Activated naive CD8-positive, alpha-beta T cell treated with anti-CD3 and anti-CD28 coated beads for 36 hours (primary cell): ENCODE data around the gene CD55. TPM values are rescaled to one million over a fixed set of nuclear protein-coding genes. Genes with fewer than 3 reads are reported as not detected.
A peak's percentile ranks its signal among the peaks of the same experiment; 100 is the strongest.

Source experiments
- DNase-seq: peaks from one replicate; pipeline ENCODE4 v3.0.0; 2021
- H3K27ac Mint-ChIP-seq: one replicate; pipeline ENCODE4 v1.8.0; 2022; ENCODE audit warnings: mild to moderate bottlenecking, moderate library complexity, mixed read lengths
- H3K27me3 Mint-ChIP-seq: one replicate; pipeline ENCODE4 v1.8.0; 2022; ENCODE audit warnings: mild to moderate bottlenecking, mixed read lengths
- H3K36me3 Mint-ChIP-seq: one replicate; pipeline ENCODE4 v1.8.0; 2021; ENCODE audit warnings: mild to moderate bottlenecking, mixed read lengths
- H3K4me1 Mint-ChIP-seq: one replicate; pipeline ENCODE4 v1.8.0; 2021; ENCODE audit warnings: mixed read lengths
- H3K4me3 Mint-ChIP-seq: one replicate; pipeline ENCODE4 v1.8.0; 2022; ENCODE audit warnings: mild to moderate bottlenecking, moderate library complexity, mixed read lengths
- H3K9me3 Mint-ChIP-seq: one replicate; pipeline ENCODE4 v1.8.0; 2022; ENCODE audit warnings: mixed read lengths
- total RNA-seq, 2 experiments: library from RNA; stranded (reverse); gene quantifications; one replicate each; pipeline ENCODE4 v1.2.3, GENCODE V29; 2021

CD55 gene
- total RNA-seq, 2 experiments from 2014 or later, result 84.0 to 84.1 TPM

GRCh38 chr1:207352554-207352953 lies 31.1 kb downstream of the CD55 start:
- H3K4me1 Mint-ChIP-seq, result peaks cover 73% of the 10 kb centered on the region
- H3K36me3 Mint-ChIP-seq, result peaks cover 76% of the 10 kb centered on the region
- no peaks in the 10 kb centered on the region for H3K27me3 Mint-ChIP-seq
- H3K9me3 Mint-ChIP-seq, result peaks cover 25% of the 10 kb centered on the region
- no peak for DNase-seq
- no peak overlapping the region for H3K4me3 Mint-ChIP-seq
- no peak overlapping the region for H3K27ac Mint-ChIP-seq

GRCh38 chr1:207355060-207355459 lies 33.6 kb downstream of the CD55 start:
- H3K4me1 Mint-ChIP-seq, result peaks cover 67% of the 10 kb centered on the region
- no peaks in the 10 kb centered on the region for H3K27me3 Mint-ChIP-seq
- H3K9me3 Mint-ChIP-seq, result peaks cover 14% of the 10 kb centered on the region
- DNase-seq, result no peak
- H3K36me3 Mint-ChIP-seq, result peaks cover 67% of the 10 kb centered on the region
- no peak overlapping the region for H3K27ac Mint-ChIP-seq
- no peak overlapping the region for H3K4me3 Mint-ChIP-seq

- no peak for DNase-seq
- H3K36me3 Mint-ChIP-seq, result peaks cover 61% of the 10 kb centered on the region
- H3K4me3 Mint-ChIP-seq, result no peak overlapping the region
- H3K9me3 Mint-ChIP-seq, result peaks cover 8% of the 10 kb centered on the region
- peaks cover 61% of the 10 kb centered on the region for H3K4me1 Mint-ChIP-seq
- H3K27me3 Mint-ChIP-seq, result no peaks in the 10 kb centered on the region
- no peak overlapping the region for H3K27ac Mint-ChIP-seq
Measured at GRCh38 chr1:207355513-207356295, 34.2 kb downstream of the CD55 start.

DNA sequence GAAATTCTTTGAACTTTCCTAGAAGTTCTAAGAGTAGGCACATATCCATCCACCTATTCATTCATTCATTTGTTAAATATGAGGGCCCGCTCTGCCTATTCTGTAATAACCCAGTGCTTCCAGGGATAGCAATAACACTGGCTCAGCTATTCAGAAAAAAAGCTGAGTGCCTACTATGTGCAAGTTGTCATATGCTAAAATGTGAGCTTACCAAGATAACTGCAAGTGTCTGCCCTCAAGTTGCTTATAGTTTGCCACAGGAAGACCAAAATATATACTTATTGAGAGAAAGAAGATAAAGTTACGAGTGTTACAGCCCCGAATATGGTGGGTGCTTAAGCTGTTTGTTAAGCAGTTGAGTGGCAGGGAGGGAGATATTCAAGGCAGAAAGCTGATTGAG lies 39.6 kb downstream of the CD55 start:
- H3K27me3 Mint-ChIP-seq, result no peaks in the 10 kb centered on the region
- H3K4me3 Mint-ChIP-seq, result no peak overlapping the region
- peaks cover 23% of the 10 kb centered on the region for H3K4me1 Mint-ChIP-seq
- peaks cover 5% of the 10 kb centered on the region for H3K9me3 Mint-ChIP-seq
- DNase-seq, result no peak
- H3K36me3 Mint-ChIP-seq, result peaks cover 28% of the 10 kb centered on the region
- H3K27ac Mint-ChIP-seq, result no peak overlapping the region

GRCh38 chr1:207361889-207362288 lies 40.4 kb downstream of the CD55 start:
- Mint-ChIP-seq H3K4me1 (peaks cover 16% of the 10 kb centered on the region), H3K27me3 (no peaks in the 10 kb centered on the region), H3K9me3 (peaks cover 5% of the 10 kb centered on the region), H3K4me3 (no peak overlapping the region), H3K27ac (no peak overlapping the region), H3K36me3 (peaks cover 28% of the 10 kb centered on the region)
- DNase-seq, result no peak

GRCh38 chr1:207362962-207363860 lies 41.7 kb downstream of the CD55 start:
- peaks cover 5% of the 10 kb centered on the region for H3K9me3 Mint-ChIP-seq
- H3K4me1 Mint-ChIP-seq, result peaks cover 7% of the 10 kb centered on the region
- no peaks in the 10 kb centered on the region for H3K27me3 Mint-ChIP-seq
- H3K4me3 Mint-ChIP-seq, result no peak overlapping the region
- peaks cover 25% of the 10 kb centered on the region for H3K36me3 Mint-ChIP-seq
- no peak for DNase-seq
- no peak overlapping the region for H3K27ac Mint-ChIP-seq

GRCh38 chr1:207363871-207364270 lies 42.4 kb downstream of the CD55 start:
- no peak overlapping the region for H3K4me3 Mint-ChIP-seq

GRCh38 chr1:207364614-207365013 lies 43.1 kb downstream of the CD55 start:
- H3K36me3 Mint-ChIP-seq, result peaks cover 25% of the 10 kb centered on the region
- H3K4me3 Mint-ChIP-seq, result no peak overlapping the region
- no peak for DNase-seq
- no peaks in the 10 kb centered on the region for H3K27me3 Mint-ChIP-seq
- peaks cover 7% of the 10 kb centered on the region for H3K9me3 Mint-ChIP-seq
- H3K4me1 Mint-ChIP-seq, result peaks cover 6% of the 10 kb centered on the region
- no peak overlapping the region for H3K27ac Mint-ChIP-seq

More at GRCh38 chr1:207363871-207364270, 42.4 kb downstream of the CD55 start:
- peaks cover 26% of the 10 kb centered on the region for H3K36me3 Mint-ChIP-seq
- DNase-seq, result no peak
- peaks cover 6% of the 10 kb centered on the region for H3K4me1 Mint-ChIP-seq
- H3K9me3 Mint-ChIP-seq, result peaks cover 4% of the 10 kb centered on the region
- H3K27me3 Mint-ChIP-seq, result no peaks in the 10 kb centered on the region
- no peak overlapping the region for H3K27ac Mint-ChIP-seq

GRCh38 chr1:207365063-207365462 lies 43.6 kb downstream of the CD55 start:
- no peak for DNase-seq
- Mint-ChIP-seq H3K9me3 (peaks cover 6% of the 10 kb centered on the region), H3K4me1 (peaks cover 6% of the 10 kb centered on the region), H3K36me3 (peaks cover 24% of the 10 kb centered on the region), H3K27ac (no peak overlapping the region), H3K27me3 (no peaks in the 10 kb centered on the region), H3K4me3 (no peak overlapping the region)

DNA sequence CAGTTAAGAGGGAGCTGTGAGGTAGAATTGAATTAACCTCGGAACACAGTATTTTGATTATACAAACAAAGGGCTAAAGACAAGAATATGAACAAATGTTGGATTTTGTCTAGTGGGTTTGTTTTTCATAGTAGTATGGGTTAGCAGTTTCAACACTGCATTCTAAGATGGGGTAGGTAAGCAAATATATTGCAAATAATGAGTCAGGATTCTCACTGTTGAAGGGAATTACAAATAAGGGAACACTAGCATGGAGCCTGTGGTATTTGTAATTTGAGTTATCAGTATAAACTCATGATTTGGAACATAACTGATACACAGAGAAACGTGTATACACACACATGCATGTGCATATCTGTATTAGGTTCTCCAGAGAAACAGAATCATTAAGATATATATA lies 44.5 kb downstream of the CD55 start:
- Mint-ChIP-seq H3K4me1 (peaks cover 14% of the 10 kb centered on the region), H3K4me3 (no peak overlapping the region), H3K27me3 (no peaks in the 10 kb centered on the region), H3K36me3 (peaks cover 32% of the 10 kb centered on the region), H3K9me3 (peaks cover 12% of the 10 kb centered on the region), H3K27ac (no peak overlapping the region)
- DNase-seq, result no peak

DNA sequence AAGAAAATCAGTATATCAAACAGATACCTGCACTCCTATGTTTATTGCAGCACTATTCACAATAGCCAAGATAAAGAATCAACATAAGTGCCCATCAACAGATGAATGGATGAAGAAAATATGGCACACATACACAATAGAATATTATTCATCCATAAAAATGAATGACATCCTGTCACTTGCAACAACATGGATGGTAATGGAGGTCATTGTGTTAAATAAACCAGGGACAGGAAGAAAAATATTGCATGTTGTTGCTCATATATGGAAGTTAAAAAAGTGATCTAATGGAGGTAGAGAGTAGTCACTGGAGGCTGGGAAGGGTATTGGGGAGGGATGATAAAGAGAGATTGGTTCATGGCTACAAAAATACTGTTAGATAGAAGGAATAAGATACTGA lies 67.2 kb downstream of the CD55 start:
- Mint-ChIP-seq H3K9me3 (peaks cover 35% of the 10 kb centered on the region), H3K36me3 (peaks cover 8% of the 10 kb centered on the region), H3K4me3 (no peak overlapping the region), H3K27me3 (no peaks in the 10 kb centered on the region), H3K27ac (no peak overlapping the region), H3K4me1 (peaks cover 11% of the 10 kb centered on the region)
- no peak for DNase-seq

DNA sequence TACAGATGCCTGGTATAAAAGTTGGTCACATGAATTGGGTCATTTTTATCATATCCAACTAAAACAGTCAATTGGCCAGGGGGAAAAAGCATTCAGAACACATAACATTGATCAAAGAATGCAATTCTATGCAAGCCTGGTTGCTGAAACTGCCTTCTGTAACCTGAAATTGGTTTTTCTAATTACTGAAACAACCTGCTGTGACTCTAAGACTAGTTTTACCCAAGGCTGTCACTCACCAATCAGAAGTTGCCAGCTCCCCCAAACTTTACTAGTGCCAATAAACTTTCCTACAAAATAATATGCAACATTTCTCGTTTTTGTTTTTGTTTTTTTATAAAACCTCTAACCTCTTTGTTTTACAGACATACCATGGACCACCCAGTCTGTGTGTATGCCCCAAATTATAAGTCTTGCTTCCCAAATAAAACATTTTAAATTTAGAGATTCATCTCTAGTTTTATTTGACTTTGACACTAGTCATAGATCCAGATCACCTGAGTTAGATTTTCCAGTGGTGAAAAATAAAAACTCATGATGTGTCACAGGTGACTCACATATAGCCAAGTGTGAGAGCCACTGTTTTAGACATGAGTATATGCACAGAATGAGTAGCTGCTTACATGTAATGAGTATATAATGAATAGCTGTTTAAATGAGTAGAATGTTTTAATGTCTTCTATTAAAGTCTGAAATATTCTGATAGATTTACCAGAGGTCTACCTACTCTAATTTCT lies 68.4 kb downstream of the CD55 start:
- Mint-ChIP-seq H3K4me1 (peaks cover 11% of the 10 kb centered on the region), H3K27me3 (no peaks in the 10 kb centered on the region), H3K36me3 (peaks cover 8% of the 10 kb centered on the region), H3K9me3 (peaks cover 29% of the 10 kb centered on the region), H3K27ac (peak overlapping the region; percentile 88), H3K4me3 (no peak overlapping the region)
- no peak for DNase-seq

DNA sequence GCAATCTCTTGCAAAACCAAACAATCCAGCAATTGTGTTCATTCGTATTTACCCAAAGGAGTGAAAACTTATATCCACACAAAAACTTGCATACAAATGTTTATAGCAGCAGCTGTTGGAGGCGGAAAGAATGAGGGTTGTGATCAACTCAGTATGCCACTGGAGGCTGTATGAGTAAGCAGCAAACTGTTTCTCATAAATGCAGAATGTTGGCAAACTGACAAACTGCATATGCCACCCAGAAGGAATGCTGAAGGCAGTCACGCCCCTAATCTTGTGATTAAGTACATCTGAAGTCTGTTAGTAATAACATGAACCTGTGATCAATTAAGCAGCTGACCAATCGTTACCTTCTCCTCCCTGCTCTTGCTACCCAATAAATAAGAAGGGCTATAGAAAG lies 72.1 kb downstream of the CD55 start:
- Mint-ChIP-seq H3K27me3 (no peaks in the 10 kb centered on the region), H3K27ac (no peak overlapping the region), H3K4me3 (no peak overlapping the region), H3K36me3 (peaks cover 2% of the 10 kb centered on the region), H3K4me1 (peaks cover 17% of the 10 kb centered on the region), H3K9me3 (peaks cover 8% of the 10 kb centered on the region)
- DNase-seq, result no peak

DNA sequence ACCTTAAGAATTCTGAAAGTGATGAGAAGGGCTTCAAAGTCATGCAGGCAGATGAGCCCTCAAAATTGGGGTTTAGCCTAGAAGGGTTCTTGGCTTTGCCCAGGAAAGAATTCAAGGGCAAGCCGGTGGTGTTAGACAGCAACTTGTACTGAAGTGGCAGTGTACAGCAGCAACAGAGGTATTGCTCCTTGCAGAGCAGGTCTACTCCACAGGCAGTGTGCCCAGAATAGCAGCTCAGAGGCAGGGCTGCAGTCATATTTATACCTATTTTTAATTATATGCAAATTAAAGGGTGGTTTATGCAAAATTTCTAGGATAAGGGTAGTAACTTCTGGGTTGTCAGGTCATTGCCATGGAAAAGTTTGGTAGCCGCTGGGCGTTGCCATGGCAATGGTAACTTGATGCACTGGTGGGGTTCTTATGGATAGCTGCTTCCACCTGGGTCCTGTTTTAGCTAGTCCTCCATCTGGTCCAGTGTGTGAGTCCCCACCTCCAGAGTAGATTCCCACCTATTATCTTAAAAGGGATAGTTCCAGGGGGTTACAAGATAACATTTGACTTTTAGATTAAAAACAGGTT lies 74.8 kb downstream of the CD55 start:
- Mint-ChIP-seq H3K4me3 (no peak overlapping the region), H3K36me3 (no peaks in the 10 kb centered on the region), H3K27ac (no peak overlapping the region), H3K4me1 (peaks cover 7% of the 10 kb centered on the region), H3K27me3 (no peaks in the 10 kb centered on the region), H3K9me3 (peaks cover 1% of the 10 kb centered on the region)
- DNase-seq, result no peak

DNA sequence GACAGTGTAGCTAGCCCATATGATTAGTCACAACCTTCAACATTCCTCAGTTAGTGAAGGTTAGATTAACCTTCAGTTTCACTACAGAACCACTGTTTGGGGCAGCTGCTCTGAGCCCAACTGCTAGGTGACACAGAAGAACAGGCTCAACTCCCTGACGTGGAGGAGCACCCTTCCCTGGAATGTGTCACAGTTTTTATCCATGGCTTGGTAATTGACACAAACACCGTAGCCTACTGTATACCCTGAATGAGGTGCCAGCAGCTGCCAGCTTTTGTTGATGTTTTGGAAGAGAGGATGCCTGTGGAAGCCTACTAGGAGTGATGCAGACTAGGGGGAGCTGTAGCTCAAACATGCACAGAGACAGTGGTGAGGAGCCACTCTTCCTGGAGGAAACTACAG lies 76.0 kb downstream of the CD55 start:
- Mint-ChIP-seq H3K4me1 (peaks cover 7% of the 10 kb centered on the region), H3K4me3 (no peak overlapping the region), H3K9me3 (peaks cover 1% of the 10 kb centered on the region), H3K27ac (no peak overlapping the region), H3K36me3 (no peaks in the 10 kb centered on the region), H3K27me3 (no peaks in the 10 kb centered on the region)
- DNase-seq, result no peak
